ENCODE measurements around the gene AAR2.

The AAR2 gene

DNA sequence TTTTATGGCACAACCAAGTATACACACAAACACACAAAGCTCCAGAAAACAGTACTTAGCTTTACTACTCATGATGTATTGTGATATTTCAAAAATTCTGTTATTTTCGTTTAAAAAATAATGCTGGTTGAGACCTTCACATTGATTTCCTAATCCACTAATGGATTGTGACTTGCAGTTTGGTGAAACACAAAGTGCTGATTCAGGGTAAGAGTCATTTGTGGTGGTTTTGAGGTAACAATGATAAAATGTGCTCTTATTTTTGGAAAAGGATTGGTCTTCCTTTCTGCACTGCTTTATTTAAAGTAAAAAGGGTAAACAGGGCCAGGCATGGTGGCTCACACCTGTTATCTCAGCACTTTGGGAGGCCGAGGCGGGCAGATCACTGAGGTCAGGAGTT, 1.9 kb downstream of the AAR2 start:
- H3K36me3 ChIP-seq (ENCODE audit: control insufficient read depth in 5 of 5, insufficient read depth in 5 of 5, low read length in 5 of 5), result peaks cover 4 to 28% (median 25%) of the 10 kb centered on the region in 5 donors
- H3K9me3 ChIP-seq (ENCODE audit: control insufficient read depth in 5 of 5, low read length in 5 of 5), result no peaks in the 10 kb centered on the region
- H3K27ac ChIP-seq (ENCODE audit: low read depth, low read length), result no peak overlapping the region
- H3K9ac ChIP-seq (ENCODE audit: low read length in 5 of 5), result no peak overlapping the region
- peaks cover 4 to 24% (median 22%) of the 10 kb centered on the region in 5 donors for H3K4me1 ChIP-seq (ENCODE audit: control insufficient read depth in 5 of 5, insufficient read depth in 5 of 5, low read length in 5 of 5)
- H3K27me3 ChIP-seq (ENCODE audit: control insufficient read depth in 5 of 5, insufficient read depth in 4 of 5, low read length in 5 of 5), result no peaks in the 10 kb centered on the region
- H3K4me3 ChIP-seq (ENCODE audit: low read depth in 1 of 5, low read length in 5 of 5), result no peak overlapping the region

DNA sequence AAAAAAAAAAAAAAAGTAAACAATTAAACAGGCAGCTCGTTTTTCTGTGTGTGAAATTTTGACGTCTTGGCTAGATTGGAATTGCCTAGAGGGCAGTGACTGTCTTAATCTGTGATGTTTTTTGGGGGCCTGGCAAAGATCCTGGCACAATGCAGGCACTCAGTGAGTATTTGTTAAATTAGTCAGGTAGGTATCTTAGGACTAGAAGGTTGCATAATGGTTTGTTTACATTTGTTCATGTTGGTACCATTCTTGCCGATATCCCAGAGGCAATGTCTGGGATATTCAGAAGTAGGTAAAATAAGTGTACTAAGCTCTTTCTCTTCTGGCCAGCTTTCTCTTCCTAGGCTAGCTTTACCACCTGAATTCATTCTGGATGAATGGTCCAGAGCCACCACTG, 2.5 kb downstream of the AAR2 start:
- Histone ChIP-seq H3K36me3 (ENCODE audit: control insufficient read depth in 5 of 5, insufficient read depth in 5 of 5, low read length in 5 of 5) (peaks cover 7 to 34% (median 31%) of the 10 kb centered on the region in 5 donors), H3K27ac (ENCODE audit: low read depth, low read length) (no peak overlapping the region), H3K4me3 (ENCODE audit: low read depth in 1 of 5, low read length in 5 of 5) (no peak overlapping the region), H3K9me3 (ENCODE audit: control insufficient read depth in 5 of 5, low read length in 5 of 5) (no peaks in the 10 kb centered on the region), H3K27me3 (ENCODE audit: control insufficient read depth in 5 of 5, insufficient read depth in 4 of 5, low read length in 5 of 5) (no peaks in the 10 kb centered on the region), H3K4me1 (ENCODE audit: control insufficient read depth in 5 of 5, insufficient read depth in 5 of 5, low read length in 5 of 5) (peaks cover 4 to 24% (median 22%) of the 10 kb centered on the region in 5 donors), H3K9ac (ENCODE audit: low read length in 5 of 5) (peak overlapping the region in 1 of 5 donors; percentile 23)

DNA sequence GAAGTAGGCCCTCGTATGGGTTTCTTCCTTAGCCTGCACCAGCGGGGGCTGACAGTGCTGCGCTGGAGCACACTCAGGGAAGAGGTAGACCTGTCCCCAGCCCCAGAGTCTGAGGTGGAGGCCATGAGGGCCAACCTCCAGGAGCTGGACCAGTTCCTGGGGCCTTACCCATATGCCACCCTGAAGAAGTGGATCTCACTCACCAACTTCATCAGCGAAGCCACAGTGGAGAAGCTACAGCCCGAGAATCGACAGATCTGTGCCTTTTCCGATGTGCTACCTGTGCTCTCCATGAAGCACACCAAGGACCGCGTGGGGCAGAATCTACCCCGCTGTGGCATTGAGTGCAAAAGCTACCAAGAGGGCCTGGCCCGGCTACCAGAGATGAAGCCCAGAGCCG, 3.8 kb downstream of the AAR2 start:
- H3K27ac ChIP-seq (ENCODE audit: low read depth, low read length), result no peak overlapping the region
- peaks cover 13 to 47% (median 44%) of the 10 kb centered on the region in 5 donors for H3K36me3 ChIP-seq (ENCODE audit: control insufficient read depth in 5 of 5, insufficient read depth in 5 of 5, low read length in 5 of 5)
- H3K4me1 ChIP-seq (ENCODE audit: control insufficient read depth in 5 of 5, insufficient read depth in 5 of 5, low read length in 5 of 5), result peaks cover 4 to 24% (median 22%) of the 10 kb centered on the region in 5 donors

DNA sequence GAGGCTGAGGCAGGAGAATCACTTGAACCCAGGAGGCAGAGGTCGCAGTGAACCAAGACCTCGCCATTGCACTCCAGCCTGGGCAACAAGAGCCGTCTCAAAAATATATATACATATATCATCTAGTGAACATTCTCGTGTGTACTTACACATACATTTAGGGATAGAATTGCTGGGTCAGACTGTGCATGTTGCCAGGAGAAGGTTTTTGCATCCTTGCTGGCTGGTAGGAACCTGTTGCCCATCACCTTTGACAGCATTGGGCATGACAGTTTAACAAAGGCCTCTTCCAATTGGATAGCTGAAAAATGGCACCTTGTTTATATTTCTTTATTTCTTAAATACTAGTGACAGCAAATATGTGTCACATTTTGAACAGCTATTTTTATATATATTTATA, 5.4 kb downstream of the AAR2 start:
- Histone ChIP-seq H3K4me1 (ENCODE audit: control insufficient read depth in 5 of 5, insufficient read depth in 5 of 5, low read length in 5 of 5) (peaks cover 2 to 16% (median 12%) of the 10 kb centered on the region in 5 donors), H3K27ac (ENCODE audit: low read depth, low read length) (no peak overlapping the region), H3K36me3 (ENCODE audit: control insufficient read depth in 5 of 5, insufficient read depth in 5 of 5, low read length in 5 of 5) (peaks cover 18 to 63% (median 60%) of the 10 kb centered on the region in 5 donors), H3K9ac (ENCODE audit: low read length in 5 of 5) (no peak overlapping the region), H3K4me3 (ENCODE audit: low read depth in 1 of 5, low read length in 5 of 5) (no peak overlapping the region), H3K9me3 (ENCODE audit: control insufficient read depth in 5 of 5, low read length in 5 of 5) (no peaks in the 10 kb centered on the region), H3K27me3 (ENCODE audit: control insufficient read depth in 5 of 5, insufficient read depth in 4 of 5, low read length in 5 of 5) (no peaks in the 10 kb centered on the region)

More for the DNA sequence above, 3.8 kb downstream of the AAR2 start:
- no peak overlapping the region for H3K9ac ChIP-seq (ENCODE audit: low read length in 5 of 5)
- no peaks in the 10 kb centered on the region for H3K27me3 ChIP-seq (ENCODE audit: control insufficient read depth in 5 of 5, insufficient read depth in 4 of 5, low read length in 5 of 5)
- H3K4me3 ChIP-seq (ENCODE audit: low read depth in 1 of 5, low read length in 5 of 5), result no peak overlapping the region
- H3K9me3 ChIP-seq (ENCODE audit: control insufficient read depth in 5 of 5, low read length in 5 of 5), result no peaks in the 10 kb centered on the region

DNA sequence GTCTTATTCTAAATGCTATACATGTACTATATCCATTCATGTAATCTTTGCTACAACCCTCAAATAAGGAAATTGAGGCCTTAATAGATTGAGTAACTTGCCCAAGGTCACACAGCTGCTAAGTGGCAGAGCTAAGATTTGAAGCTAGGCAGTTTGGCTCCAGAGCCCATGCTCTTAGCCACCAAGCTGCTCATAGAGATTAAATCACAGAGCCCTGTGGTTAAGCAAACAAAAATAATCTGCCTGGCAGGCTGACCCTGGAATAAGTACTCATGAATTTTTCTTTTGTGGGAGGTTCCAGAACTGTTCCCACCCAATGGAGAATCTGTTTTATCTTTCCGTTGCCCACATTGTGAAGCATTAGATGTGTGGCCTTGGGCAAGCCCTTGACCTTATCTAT, 7.4 kb downstream of the AAR2 start:
- Histone ChIP-seq H3K9ac (ENCODE audit: low read length in 5 of 5) (no peak overlapping the region), H3K27ac (ENCODE audit: low read depth, low read length) (no peak overlapping the region), H3K36me3 (ENCODE audit: control insufficient read depth in 5 of 5, insufficient read depth in 5 of 5, low read length in 5 of 5) (peaks cover 25 to 83% (median 79%) of the 10 kb centered on the region in 5 donors), H3K9me3 (ENCODE audit: control insufficient read depth in 5 of 5, low read length in 5 of 5) (no peaks in the 10 kb centered on the region), H3K4me3 (ENCODE audit: low read depth in 1 of 5, low read length in 5 of 5) (no peak overlapping the region), H3K4me1 (ENCODE audit: control insufficient read depth in 5 of 5, insufficient read depth in 5 of 5, low read length in 5 of 5) (peaks cover 0 to 4% (median 0%) of the 10 kb centered on the region in 5 donors), H3K27me3 (ENCODE audit: control insufficient read depth in 5 of 5, insufficient read depth in 4 of 5, low read length in 5 of 5) (no peaks in the 10 kb centered on the region)

DNA sequence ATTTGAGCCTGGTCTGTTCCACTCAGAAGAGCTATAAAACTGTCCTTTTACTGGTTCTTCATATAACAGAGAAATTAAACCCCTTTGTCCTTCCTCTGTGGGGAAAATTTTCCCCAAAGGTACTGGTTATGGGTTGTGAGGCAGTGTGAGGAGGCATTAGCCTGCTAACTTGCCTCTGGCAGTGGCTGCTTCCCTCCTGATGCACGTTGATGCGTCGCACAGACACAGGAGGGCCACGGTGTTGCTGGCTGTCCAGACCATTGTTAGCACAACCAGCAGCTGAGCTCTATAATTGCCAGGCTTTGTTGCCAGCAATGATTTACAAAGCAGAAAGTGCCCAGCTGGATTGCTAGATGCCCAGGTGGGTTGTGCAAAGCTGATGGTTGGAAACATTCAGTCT, 10.1 kb downstream of the AAR2 start:
- no peak overlapping the region for H3K27ac ChIP-seq (ENCODE audit: low read depth, low read length)
- H3K36me3 ChIP-seq (ENCODE audit: control insufficient read depth in 5 of 5, insufficient read depth in 5 of 5, low read length in 5 of 5), result peaks cover 29 to 83% (median 71%) of the 10 kb centered on the region in 5 donors
- H3K27me3 ChIP-seq (ENCODE audit: control insufficient read depth in 5 of 5, insufficient read depth in 4 of 5, low read length in 5 of 5), result no peaks in the 10 kb centered on the region
- H3K9ac ChIP-seq (ENCODE audit: low read length in 5 of 5), result no peak overlapping the region
- H3K4me1 ChIP-seq (ENCODE audit: control insufficient read depth in 5 of 5, insufficient read depth in 5 of 5, low read length in 5 of 5), result no peaks in the 10 kb centered on the region
- no peaks in the 10 kb centered on the region for H3K9me3 ChIP-seq (ENCODE audit: control insufficient read depth in 5 of 5, low read length in 5 of 5)
- no peak overlapping the region for H3K4me3 ChIP-seq (ENCODE audit: low read depth in 1 of 5, low read length in 5 of 5)

DNA sequence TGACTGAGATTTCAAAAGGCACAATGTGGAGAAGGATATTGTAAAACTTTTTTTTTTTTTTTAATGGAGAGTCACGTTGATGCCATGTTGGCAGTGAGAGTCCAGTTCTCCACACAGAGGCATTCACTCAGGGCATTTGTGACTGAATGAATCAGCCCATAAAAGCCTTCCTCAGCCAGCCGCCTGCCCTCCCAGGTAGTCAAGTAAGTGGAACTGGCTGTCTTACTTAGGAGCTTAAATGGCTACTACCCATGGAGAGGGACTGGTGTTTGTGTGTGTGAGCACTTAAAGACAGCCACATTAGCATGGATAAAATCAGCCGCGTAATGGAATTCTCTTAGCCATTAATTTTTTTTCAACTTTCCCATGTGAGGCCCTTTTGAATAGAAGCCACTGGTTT, 12.6 kb downstream of the AAR2 start:
- H3K9ac ChIP-seq (ENCODE audit: low read length in 5 of 5), result no peak overlapping the region
- no peaks in the 10 kb centered on the region for H3K27me3 ChIP-seq (ENCODE audit: control insufficient read depth in 5 of 5, insufficient read depth in 4 of 5, low read length in 5 of 5)
- H3K9me3 ChIP-seq (ENCODE audit: control insufficient read depth in 5 of 5, low read length in 5 of 5), result no peaks in the 10 kb centered on the region
- H3K27ac ChIP-seq (ENCODE audit: low read depth, low read length), result no peak overlapping the region
- no peaks in the 10 kb centered on the region for H3K4me1 ChIP-seq (ENCODE audit: control insufficient read depth in 5 of 5, insufficient read depth in 5 of 5, low read length in 5 of 5)
- H3K36me3 ChIP-seq (ENCODE audit: control insufficient read depth in 5 of 5, insufficient read depth in 5 of 5, low read length in 5 of 5), result peaks cover 25 to 89% (median 74%) of the 10 kb centered on the region in 5 donors
- H3K4me3 ChIP-seq (ENCODE audit: low read depth in 1 of 5, low read length in 5 of 5), result no peak overlapping the region

DNA sequence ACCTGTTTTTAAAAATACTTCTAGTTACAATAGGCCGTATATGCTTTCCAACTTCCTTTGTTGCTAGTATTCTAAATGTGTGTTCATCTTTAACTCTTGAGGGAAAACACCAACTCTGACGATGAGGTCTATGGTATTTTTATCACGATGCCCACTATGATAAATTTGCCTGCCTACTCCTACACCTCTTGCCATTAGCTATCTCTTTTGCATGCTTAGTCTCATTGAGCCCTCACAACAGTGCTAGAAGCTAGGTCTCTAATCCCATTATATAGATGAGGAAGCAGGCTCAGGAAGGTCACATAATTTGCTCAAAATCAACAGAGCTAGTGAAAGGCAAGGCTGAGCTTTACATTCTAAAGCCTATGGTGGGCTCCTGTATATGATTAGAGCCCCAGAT, 13.2 kb downstream of the AAR2 start:
- Histone ChIP-seq H3K9me3 (ENCODE audit: control insufficient read depth in 5 of 5, low read length in 5 of 5) (no peaks in the 10 kb centered on the region), H3K4me1 (ENCODE audit: control insufficient read depth in 5 of 5, insufficient read depth in 5 of 5, low read length in 5 of 5) (no peaks in the 10 kb centered on the region), H3K4me3 (ENCODE audit: low read depth in 1 of 5, low read length in 5 of 5) (no peak overlapping the region), H3K9ac (ENCODE audit: low read length in 5 of 5) (no peak overlapping the region), H3K27ac (ENCODE audit: low read depth, low read length) (no peak overlapping the region), H3K27me3 (ENCODE audit: control insufficient read depth in 5 of 5, insufficient read depth in 4 of 5, low read length in 5 of 5) (no peaks in the 10 kb centered on the region), H3K36me3 (ENCODE audit: control insufficient read depth in 5 of 5, insufficient read depth in 5 of 5, low read length in 5 of 5) (peaks cover 22 to 85% (median 70%) of the 10 kb centered on the region in 5 donors)

DNA sequence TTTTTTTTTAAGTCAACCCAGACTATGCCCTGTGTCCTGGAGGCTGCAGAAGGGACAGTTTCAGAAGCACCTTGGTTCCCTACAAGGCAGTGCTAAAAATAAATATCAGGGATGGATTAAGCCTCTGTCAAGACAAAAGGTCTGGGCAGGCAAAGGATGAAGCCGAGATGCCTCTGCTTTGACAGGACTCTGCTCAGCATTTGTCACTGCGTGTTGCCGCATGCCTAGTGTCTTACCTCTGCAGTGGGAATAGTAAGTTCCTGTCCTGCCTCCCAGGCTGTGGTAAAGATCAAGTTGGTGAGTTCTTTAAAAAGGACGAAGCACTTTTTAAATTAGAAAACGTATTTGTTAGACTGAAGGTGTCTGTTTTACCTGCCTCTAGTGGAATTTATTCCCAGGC, 15.1 kb downstream of the AAR2 start:
- no peaks in the 10 kb centered on the region for H3K9me3 ChIP-seq (ENCODE audit: control insufficient read depth in 5 of 5, low read length in 5 of 5)
- peaks cover 14 to 81% (median 64%) of the 10 kb centered on the region in 5 donors for H3K36me3 ChIP-seq (ENCODE audit: control insufficient read depth in 5 of 5, insufficient read depth in 5 of 5, low read length in 5 of 5)
- H3K27me3 ChIP-seq (ENCODE audit: control insufficient read depth in 5 of 5, insufficient read depth in 4 of 5, low read length in 5 of 5), result no peaks in the 10 kb centered on the region
- no peak overlapping the region for H3K27ac ChIP-seq (ENCODE audit: low read depth, low read length)
- H3K4me3 ChIP-seq (ENCODE audit: low read depth in 1 of 5, low read length in 5 of 5), result no peak overlapping the region
- no peak overlapping the region for H3K9ac ChIP-seq (ENCODE audit: low read length in 5 of 5)
- H3K4me1 ChIP-seq (ENCODE audit: control insufficient read depth in 5 of 5, insufficient read depth in 5 of 5, low read length in 5 of 5), result no peaks in the 10 kb centered on the region

DNA sequence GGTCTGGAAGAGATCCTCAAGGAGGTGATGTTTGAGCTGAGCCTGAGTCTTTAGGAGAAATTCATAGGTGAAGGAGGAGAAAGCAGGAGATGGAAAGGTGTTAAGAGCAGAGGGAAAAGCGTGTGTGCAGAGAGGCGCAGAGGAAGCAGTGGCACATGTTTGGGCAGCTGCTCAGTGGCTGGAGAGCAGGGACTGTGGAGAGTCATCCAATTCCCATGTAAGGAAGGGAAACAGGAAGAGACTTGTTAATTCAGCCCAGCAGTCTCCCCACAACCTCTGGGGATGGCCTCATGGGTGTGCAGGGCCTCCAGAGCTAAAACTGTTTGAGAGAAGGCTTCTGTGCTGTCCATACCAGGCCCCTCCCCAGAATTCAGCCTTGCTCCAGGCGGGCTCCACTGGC, 16.2 kb downstream of the AAR2 start:
- no peak overlapping the region for H3K9ac ChIP-seq (ENCODE audit: low read length in 5 of 5)
- H3K4me1 ChIP-seq (ENCODE audit: control insufficient read depth in 5 of 5, insufficient read depth in 5 of 5, low read length in 5 of 5), result peaks cover 0 to 6% (median 0%) of the 10 kb centered on the region in 5 donors
- H3K4me3 ChIP-seq (ENCODE audit: low read depth in 1 of 5, low read length in 5 of 5), result no peak overlapping the region
- H3K9me3 ChIP-seq (ENCODE audit: control insufficient read depth in 5 of 5, low read length in 5 of 5), result no peaks in the 10 kb centered on the region
- no peaks in the 10 kb centered on the region for H3K27me3 ChIP-seq (ENCODE audit: control insufficient read depth in 5 of 5, insufficient read depth in 4 of 5, low read length in 5 of 5)
- H3K27ac ChIP-seq (ENCODE audit: low read depth, low read length), result no peak overlapping the region
- peaks cover 11 to 79% (median 62%) of the 10 kb centered on the region in 5 donors for H3K36me3 ChIP-seq (ENCODE audit: control insufficient read depth in 5 of 5, insufficient read depth in 5 of 5, low read length in 5 of 5)

DNA sequence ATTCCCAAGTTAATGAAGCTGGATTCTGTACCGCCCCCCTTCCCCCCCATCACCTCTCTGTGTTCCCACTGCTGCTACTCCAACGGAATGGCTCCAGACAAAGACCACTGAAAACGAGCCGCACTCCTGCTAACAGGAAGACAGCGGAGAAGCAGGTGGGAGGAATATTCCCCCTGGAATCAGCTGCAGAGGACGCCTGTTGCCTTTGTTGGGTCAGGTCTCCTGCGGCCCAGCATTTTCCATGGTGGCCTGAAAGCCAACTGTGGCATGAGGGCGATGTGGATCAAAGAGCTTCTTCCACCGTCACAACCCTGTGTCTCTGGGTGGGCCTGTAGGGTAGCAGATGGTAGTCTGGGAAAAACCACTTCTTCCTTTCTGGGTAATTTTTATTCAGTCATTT, 16.8 kb downstream of the AAR2 start:
- no peak overlapping the region for H3K27ac ChIP-seq (ENCODE audit: low read depth, low read length)
- H3K9ac ChIP-seq (ENCODE audit: low read length in 5 of 5), result no peak overlapping the region
- peaks cover 8 to 76% (median 57%) of the 10 kb centered on the region in 5 donors for H3K36me3 ChIP-seq (ENCODE audit: control insufficient read depth in 5 of 5, insufficient read depth in 5 of 5, low read length in 5 of 5)
- H3K4me3 ChIP-seq (ENCODE audit: low read depth in 1 of 5, low read length in 5 of 5), result no peak overlapping the region
- peaks cover 0 to 11% (median 3%) of the 10 kb centered on the region in 5 donors for H3K4me1 ChIP-seq (ENCODE audit: control insufficient read depth in 5 of 5, insufficient read depth in 5 of 5, low read length in 5 of 5)
- H3K9me3 ChIP-seq (ENCODE audit: control insufficient read depth in 5 of 5, low read length in 5 of 5), result no peaks in the 10 kb centered on the region
- H3K27me3 ChIP-seq (ENCODE audit: control insufficient read depth in 5 of 5, insufficient read depth in 4 of 5, low read length in 5 of 5), result no peaks in the 10 kb centered on the region

All from subcutaneous abdominal adipose tissue (tissue), 5 donors.